Tongue (tissue), 2 donors: ENCODE measurements around the gene AKAP9. TPM values are rescaled to one million over a fixed set of nuclear protein-coding genes. Genes with fewer than 3 reads are reported as not detected.
A peak's percentile ranks its signal among the peaks of the same experiment; 100 is the strongest.
"Not testable (repeated sequence)": the region's sequence is repeated elsewhere in the genome, so short reads cannot be mapped to it uniquely, and the experiment has no call there.

Experiments used
- DNase-seq: peaks from one replicate; pipeline ENCODE4 v3.0.0-alpha.2; 2015
- total RNA-seq: library from RNA; depleted of rRNA; stranded (reverse); fragments of >200 nt; gene quantifications from one replicate; pipeline ENCODE4 v1.2.3, GENCODE V29; 2014

Gene AKAP9
- total RNA-seq, 1 donor from 2014 or later: 170 TPM

GRCh38 chr7:92013611-92014010 is 72.9 kb downstream of the AKAP9 start:
- no peak for DNase-seq

- DNase-seq: no peak
Observed at GRCh38 chr7:92020636-92021035, 80.0 kb downstream of the AKAP9 start.

DNA sequence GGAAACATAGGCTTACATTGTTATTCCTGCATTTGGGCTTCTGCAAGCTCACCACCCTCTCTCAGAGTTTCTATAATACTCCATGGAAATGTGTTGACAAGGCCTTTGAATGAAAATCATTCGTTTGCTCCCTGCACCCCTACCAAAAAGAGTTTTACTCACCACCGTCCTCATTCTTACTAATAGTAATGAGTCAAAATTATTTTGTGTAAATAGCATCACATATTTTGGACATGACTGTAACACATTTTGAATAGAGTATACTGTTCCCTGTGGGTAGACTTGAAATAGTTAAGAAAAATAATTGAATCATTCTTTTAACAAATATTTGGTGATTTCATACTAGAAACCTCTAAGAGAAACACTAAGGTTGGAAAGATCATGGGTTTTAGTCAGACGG is 84.6 kb downstream of the AKAP9 start:
- no peak for DNase-seq

DNA sequence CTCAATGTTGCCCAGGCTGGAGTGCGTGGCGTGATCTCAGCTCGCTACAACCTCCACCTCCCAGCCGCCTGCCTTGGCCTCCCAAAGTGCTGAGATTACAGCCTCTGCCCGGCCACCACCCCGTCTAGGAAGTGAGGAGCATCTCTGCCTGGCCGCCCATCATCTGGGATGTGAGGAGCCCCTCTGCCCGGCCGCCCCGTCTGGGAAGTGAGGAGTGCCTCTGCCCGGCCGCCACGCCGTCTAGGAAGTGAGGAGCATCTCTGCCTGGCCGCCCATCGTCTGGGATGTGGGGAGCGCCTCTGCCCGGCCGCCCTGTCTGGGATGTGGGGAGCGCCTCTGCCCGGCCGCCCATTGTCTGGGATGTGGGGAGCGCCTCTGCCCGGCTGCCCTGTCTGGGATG is 86.0 kb downstream of the AKAP9 start:
- DNase-seq: not testable (repeated sequence)

- not testable (repeated sequence) for DNase-seq
Observed at GRCh38 chr7:92027128-92027527, 86.5 kb downstream of the AKAP9 start.

DNA sequence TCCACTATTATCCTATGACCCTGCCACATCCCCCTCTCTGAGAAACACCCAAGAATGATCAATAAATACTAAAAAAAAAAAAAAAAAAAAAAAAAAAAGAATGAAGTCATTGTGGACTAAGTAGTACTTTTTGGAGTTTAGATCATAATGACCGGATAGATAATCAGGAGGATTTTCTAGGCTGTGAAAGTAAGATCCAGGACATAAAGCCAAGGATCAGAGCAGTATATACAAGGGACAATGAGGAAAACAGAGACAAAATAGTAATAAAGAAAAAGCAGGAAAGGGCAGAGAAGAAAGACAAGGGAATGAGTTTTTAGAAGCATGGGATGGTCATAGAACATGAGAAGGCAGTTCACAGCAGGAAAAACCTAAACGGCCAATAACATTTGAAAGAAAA is 87.6 kb downstream of the AKAP9 start:
- no peak for DNase-seq

- no peak for DNase-seq
Observed at GRCh38 chr7:92028686-92029085, 88.0 kb downstream of the AKAP9 start.

DNA sequence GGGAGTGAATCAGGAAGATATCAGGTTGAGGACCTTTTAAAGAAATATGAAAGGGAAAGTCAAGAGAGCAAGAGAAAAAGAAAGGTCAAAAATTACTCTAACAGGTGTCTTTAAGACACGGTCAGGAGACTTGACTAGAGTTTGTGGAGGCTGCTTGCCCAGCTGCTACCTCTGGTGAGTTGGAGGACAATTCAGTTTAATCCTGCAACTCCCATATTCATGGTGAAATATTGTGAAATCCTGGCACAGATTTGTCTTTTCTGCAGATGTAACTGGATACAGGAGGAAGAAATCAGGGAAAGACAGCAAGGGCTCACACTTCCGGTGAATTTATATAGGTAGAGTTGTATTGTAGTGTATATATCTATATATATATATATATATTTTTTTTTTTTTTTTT is 93.5 kb downstream of the AKAP9 start:
- no peak for DNase-seq

- DNase-seq: no peak
Observed at GRCh38 chr7:92035576-92035975, 94.9 kb downstream of the AKAP9 start.

GRCh38 chr7:92039900-92040299 is 99.2 kb downstream of the AKAP9 start:
- no peak for DNase-seq

DNA sequence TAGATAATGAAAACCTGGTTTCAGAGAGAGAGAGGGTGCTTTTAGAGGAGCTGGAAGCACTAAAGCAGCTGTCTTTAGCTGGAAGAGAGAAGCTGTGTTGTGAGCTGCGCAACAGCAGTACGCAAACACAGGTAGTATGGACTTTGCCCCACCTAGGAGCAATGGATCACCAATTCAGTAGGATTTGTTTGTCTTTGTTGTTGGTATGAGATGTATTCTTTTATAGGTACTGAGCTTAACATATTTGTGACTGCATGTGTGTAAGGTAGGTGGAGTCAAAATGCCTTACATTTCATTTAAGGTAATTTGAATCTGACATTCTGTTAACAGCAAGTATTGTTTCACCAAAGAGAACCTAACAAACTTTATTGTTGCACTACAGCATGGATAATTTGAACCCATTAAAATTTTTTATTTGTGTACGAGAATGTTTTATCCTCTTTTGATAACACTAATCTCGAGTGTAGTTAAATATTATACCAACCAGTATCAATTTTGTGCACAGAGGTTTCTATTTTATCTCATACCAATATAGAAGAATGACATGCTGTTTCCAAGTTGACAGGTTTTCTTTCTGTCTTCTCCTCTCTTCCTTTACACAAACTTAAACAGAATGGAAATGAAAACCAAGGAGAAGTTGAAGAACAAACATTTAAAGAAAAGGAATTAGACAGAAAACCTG is 101.5 kb downstream of the AKAP9 start:
- no peak for DNase-seq

- no peak for DNase-seq
Observed at GRCh38 chr7:92043098-92043497, 102.4 kb downstream of the AKAP9 start.

DNA sequence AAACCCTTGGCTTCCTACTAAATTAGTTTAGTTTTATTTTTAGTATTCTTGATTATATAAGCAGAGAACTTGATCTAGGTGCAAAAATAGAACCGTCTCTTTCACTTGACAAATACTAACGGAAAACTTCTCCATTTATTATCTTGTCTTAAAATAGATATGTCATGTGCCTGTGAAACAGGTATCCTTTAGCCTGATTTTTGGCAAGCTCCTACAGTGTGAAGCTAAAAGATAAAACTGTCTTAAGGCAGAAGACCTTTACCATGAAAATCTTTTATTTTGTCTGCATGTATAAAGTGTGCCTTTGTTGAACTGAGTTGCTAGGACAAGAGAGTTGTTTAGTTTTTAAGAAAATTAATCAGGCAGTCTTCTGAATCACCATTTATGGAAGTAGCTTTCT is 103.0 kb downstream of the AKAP9 start:
- no peak for DNase-seq

GRCh38 chr7:92044148-92044547 is 103.5 kb downstream of the AKAP9 start:
- no peak for DNase-seq

DNA sequence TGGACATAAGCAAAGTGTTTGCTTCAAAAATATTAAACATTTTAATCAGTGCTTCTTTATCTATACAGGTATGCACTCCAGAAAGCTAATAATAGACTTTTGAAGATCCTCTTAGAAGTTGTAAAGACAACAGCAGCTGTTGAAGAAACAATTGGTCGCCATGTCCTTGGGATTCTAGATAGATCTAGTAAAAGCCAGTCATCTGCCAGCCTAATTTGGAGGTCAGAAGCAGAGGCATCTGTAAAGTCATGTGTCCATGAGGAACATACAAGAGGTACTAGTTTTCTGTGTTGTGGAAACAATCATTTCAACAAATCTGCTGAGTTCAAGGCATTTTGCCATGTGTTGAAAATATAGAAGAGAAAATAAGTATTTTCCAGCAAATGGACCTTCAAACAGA is 104.3 kb downstream of the AKAP9 start:
- peak; percentile 14 for DNase-seq

GRCh38 chr7:92051655-92052054 is 111.0 kb downstream of the AKAP9 start:
- DNase-seq: no peak

GRCh38 chr7:92052159-92052558 is 111.5 kb downstream of the AKAP9 start:
- DNase-seq: no peak

DNA sequence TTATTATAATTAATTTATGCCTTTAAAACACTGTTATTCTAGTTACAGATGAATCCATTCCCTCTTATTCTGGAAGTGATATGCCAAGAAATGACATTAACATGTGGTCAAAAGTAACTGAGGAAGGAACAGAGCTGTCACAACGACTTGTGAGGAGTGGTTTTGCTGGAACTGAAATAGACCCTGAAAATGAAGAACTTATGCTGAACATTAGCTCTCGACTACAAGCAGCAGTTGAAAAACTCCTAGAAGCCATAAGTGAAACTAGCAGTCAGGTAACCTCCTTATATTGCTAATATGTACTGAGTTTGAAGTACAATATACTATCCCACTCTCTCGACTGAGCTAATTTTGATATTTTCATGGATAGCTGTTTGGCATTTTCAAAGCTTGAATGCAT is 112.0 kb downstream of the AKAP9 start:
- DNase-seq: no peak

DNA sequence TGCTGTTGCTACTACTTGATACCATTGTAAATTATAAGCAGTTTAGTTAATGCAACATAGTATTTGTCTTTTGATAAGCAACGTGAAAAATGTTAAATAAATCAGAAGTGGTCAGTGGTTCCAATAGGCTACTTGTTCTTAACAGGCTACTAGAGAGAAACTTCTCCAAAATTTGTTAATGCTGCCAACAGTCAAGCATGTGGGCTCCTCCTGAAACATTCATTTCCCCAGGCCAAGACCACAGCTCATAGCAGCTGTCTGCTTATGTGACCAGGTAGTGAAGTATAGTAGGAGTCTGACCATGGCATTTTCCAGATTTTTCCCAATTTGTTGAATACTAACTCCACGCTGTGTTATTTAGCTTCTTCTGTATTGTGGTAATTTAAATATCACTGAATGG is 112.7 kb downstream of the AKAP9 start:
- DNase-seq: no peak

- DNase-seq: no peak
Observed at GRCh38 chr7:92056286-92056685, 115.6 kb downstream of the AKAP9 start.

GRCh38 chr7:92057375-92057774 is 116.7 kb downstream of the AKAP9 start:
- DNase-seq: peak; percentile 35

- DNase-seq: no peak
Observed at GRCh38 chr7:92058040-92058439, 117.4 kb downstream of the AKAP9 start.

GRCh38 chr7:92058899-92059298 is 118.2 kb downstream of the AKAP9 start:
- DNase-seq: no peak

DNA sequence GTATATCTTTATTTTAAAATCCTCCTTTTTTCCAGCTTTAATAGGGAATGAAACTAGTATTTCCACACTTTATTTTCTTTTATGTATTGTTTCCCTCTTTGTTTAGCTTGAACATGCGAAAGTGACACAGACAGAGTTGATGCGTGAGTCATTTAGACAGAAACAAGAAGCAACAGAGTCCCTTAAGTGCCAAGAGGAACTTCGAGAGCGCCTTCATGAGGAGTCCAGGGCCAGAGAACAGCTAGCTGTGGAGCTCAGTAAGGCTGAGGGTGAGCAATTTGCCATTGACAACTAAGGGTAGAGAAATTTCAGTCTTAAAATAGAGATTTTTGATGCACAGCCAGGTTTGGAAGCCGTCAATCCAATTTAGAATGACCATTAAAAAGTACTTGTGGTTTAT is 120.5 kb downstream of the AKAP9 start:
- no peak for DNase-seq
